IMR-90 (cell line): ENCODE measurements around the gene NWD2. TPM values are rescaled to one million over a fixed set of nuclear protein-coding genes. Genes with fewer than 3 reads are reported as not detected.

ENCODE experiments used
- ATAC-seq: fragments of 200-7000 bp; cut with Tn5 transposase; 2 replicates; pipeline ENCODE4 v1.9.1; 2020; ENCODE audit warnings: low read depth, mild to moderate bottlenecking, moderate library complexity
- BruUV-seq: library from RNA; stranded (reverse); fragments of 400-500 nt; replicated peaks from 2 replicates; lab custom pipeline; 2021; lab: Mats Ljungman, UMichigan
- CTCF ChIA-PET: fragments of 300-600 bp; formaldehyde crosslinking; extraction: SDS; loops from one replicate; lab custom pipeline; 2021; ENCODE audit warnings: antibody characterized with exemption; lab: Yijun Ruan, JAX
- POLR2A ChIA-PET: fragments of 300-600 bp; sonication (Branson Sonifier 250); formaldehyde crosslinking; loops from one replicate; lab custom pipeline; 2022; ENCODE audit warnings: antibody characterized with exemption; ENCODE audit not compliant: unreplicated experiment; lab: Charles Lee
- DNase-seq: peaks from one replicate; pipeline ENCODE4 v3.0.0; 2013
- H2AFZ ChIP-seq: replicated peaks from 2 replicates; pipeline ENCODE3; 2013; ENCODE audit warnings: low read length, mild to moderate bottlenecking; ENCODE audit not compliant: poor library complexity
- H2AK5ac ChIP-seq: 2 replicates; pipeline ENCODE4 v1.6.1; 2013; ENCODE audit warnings: low read depth, low read length, inconsistent platforms
- H2AK9ac ChIP-seq: replicated peaks from 2 replicates; pipeline ENCODE3; 2013; ENCODE audit warnings: mild to moderate bottlenecking, low read depth, low read length, moderate library complexity; ENCODE audit not compliant: poor library complexity
- H2BK120ac ChIP-seq: 2 replicates; pipeline ENCODE4 v1.6.1; 2013; ENCODE audit warnings: low read depth, low read length, inconsistent platforms
- H2BK15ac ChIP-seq: 3 replicates; pipeline ENCODE4 v1.6.1; 2013; ENCODE audit warnings: low read depth, low read length, inconsistent platforms
- H2BK20ac ChIP-seq: 2 replicates; pipeline ENCODE4 v1.6.1; 2013; ENCODE audit warnings: low read depth, mild to moderate bottlenecking, inconsistent platforms, low read length, moderate library complexity
- H2BK5ac ChIP-seq: 2 replicates; pipeline ENCODE4 v1.6.1; 2013; ENCODE audit warnings: mild to moderate bottlenecking, low read depth, low read length, inconsistent platforms; ENCODE audit not compliant: poor library complexity, severe bottlenecking
- H3K14ac ChIP-seq: replicated peaks from 2 replicates; pipeline ENCODE4 v1.6.1; 2013; ENCODE audit warnings: low read depth, low read length, inconsistent platforms
- H3K18ac ChIP-seq: 2 replicates; pipeline ENCODE4 v1.6.1; 2013; ENCODE audit warnings: low read depth, low read length, control low read depth
- H3K23ac ChIP-seq: 2 replicates; pipeline ENCODE4 v1.6.1; 2013; ENCODE audit warnings: low read depth, low read length, inconsistent platforms
- H3K27ac ChIP-seq: 2 replicates; pipeline ENCODE4 v1.5.1; 2013; ENCODE audit warnings: mild to moderate bottlenecking, control low read depth, low read length; ENCODE audit not compliant: insufficient read depth
- H3K27me3 ChIP-seq: 2 replicates; pipeline ENCODE4 v1.6.1; 2013; ENCODE audit warnings: low read length; ENCODE audit not compliant: control insufficient read depth, insufficient read depth
- H3K36me3 ChIP-seq: 2 replicates; pipeline ENCODE4 v1.6.1; 2013; ENCODE audit warnings: low read length, mixed read lengths; ENCODE audit not compliant: control insufficient read depth, insufficient read depth
- H3K4ac ChIP-seq: 2 replicates; pipeline ENCODE4 v1.6.1; 2013; ENCODE audit warnings: low read depth, low read length, inconsistent platforms
- H3K4me1 ChIP-seq: 2 replicates; pipeline ENCODE4 v1.6.1; 2013; ENCODE audit warnings: low read length, mixed read lengths; ENCODE audit not compliant: control insufficient read depth, insufficient read depth
- H3K4me2 ChIP-seq: 2 replicates; pipeline ENCODE4 v1.6.1; 2013; ENCODE audit warnings: low read depth, mild to moderate bottlenecking, control low read depth, low read length, moderate library complexity
- H3K4me3 ChIP-seq: 2 replicates; pipeline ENCODE4 v1.5.1; 2013; ENCODE audit warnings: low read depth, mild to moderate bottlenecking, control low read depth, low read length, moderate library complexity; ENCODE audit not compliant: insufficient read depth
- H3K56ac ChIP-seq: 2 replicates; pipeline ENCODE4 v1.6.1; 2013; ENCODE audit warnings: low read length, inconsistent platforms; ENCODE audit not compliant: insufficient read depth; ENCODE audit errors: extremely low read depth
- H3K79me1 ChIP-seq, 2 experiments: 2 replicates each; pipeline ENCODE4 v1.6.1; 2013; ENCODE audit warnings: low read length in 2 of 2, inconsistent platforms in 1 of 2, low read depth in 1 of 2
- H3K9ac ChIP-seq: 2 replicates; pipeline ENCODE4 v1.6.1; 2013; ENCODE audit warnings: low read depth, low read length, control low read depth
- H3K9me1 ChIP-seq: 2 replicates; pipeline ENCODE4 v1.6.1; 2013; ENCODE audit warnings: low read length, inconsistent platforms; ENCODE audit not compliant: insufficient read depth
- H3K9me3 ChIP-seq: 2 replicates; pipeline ENCODE4 v1.6.1; 2013; ENCODE audit warnings: low read length; ENCODE audit not compliant: control insufficient read depth, insufficient read depth
- H4K20me1 ChIP-seq: 2 replicates; pipeline ENCODE4 v1.6.1; 2013; ENCODE audit warnings: low read length, inconsistent platforms; ENCODE audit not compliant: insufficient read depth
- H4K5ac ChIP-seq: 2 replicates; pipeline ENCODE4 v1.6.1; 2013; ENCODE audit warnings: mild to moderate bottlenecking, low read depth, low read length, control low read depth
- H4K8ac ChIP-seq, 2 experiments: 2 replicates each; pipeline ENCODE4 v1.6.1; 2013; ENCODE audit warnings: low read depth in 2 of 2, low read length in 2 of 2, control low read depth in 1 of 2, inconsistent platforms in 1 of 2
- H4K91ac ChIP-seq: 2 replicates; pipeline ENCODE4 v1.6.1; 2013; ENCODE audit warnings: low read depth, low read length, inconsistent platforms; ENCODE audit not compliant: insufficient read depth
- CEBPB ChIP-seq: IDR thresholded peaks from 2 replicates; pipeline ENCODE4 v1.6.1; 2012; ENCODE audit warnings: low read depth, low read length, improper control_type of control experiment
- CHD1 ChIP-seq: IDR thresholded peaks from 2 replicates; pipeline ENCODE4 v1.6.1; 2012; ENCODE audit warnings: low read depth, low read length, improper control_type of control experiment
- CTCF ChIP-seq: conservative IDR thresholded peaks from 2 replicates; pipeline ENCODE4 v1.5.1; 2012; ENCODE audit warnings: mild to moderate bottlenecking, low read depth, low read length, improper control_type of control experiment
- FOS ChIP-seq: fragments of 150-350 bp; IDR thresholded peaks from 2 replicates; pipeline ENCODE4 v1.6.1; 2016; ENCODE audit warnings: low read depth, low read length
- MAFK ChIP-seq: IDR thresholded peaks from 2 replicates; pipeline ENCODE4 v1.6.1; 2012; ENCODE audit warnings: low read depth, low read length, improper control_type of control experiment
- MAZ ChIP-seq: IDR thresholded peaks from 2 replicates; pipeline ENCODE4 v1.6.1; 2012; ENCODE audit warnings: low read depth, mild to moderate bottlenecking, low read length, improper control_type of control experiment, moderate library complexity, borderline replicate concordance
- NFE2L2 ChIP-seq: fragments of 150-350 bp; IDR thresholded peaks from 2 replicates; pipeline ENCODE4 v1.6.1; 2016; ENCODE audit warnings: low read depth, mild to moderate bottlenecking, low read length
- POLR2A ChIP-seq: IDR thresholded peaks from 2 replicates; pipeline ENCODE4 v1.6.1; 2012; ENCODE audit warnings: mild to moderate bottlenecking, low read depth, low read length
- RAD21 ChIP-seq: IDR thresholded peaks from 2 replicates; pipeline ENCODE4 v1.6.1; 2012; ENCODE audit warnings: low read length, improper control_type of control experiment
- RFX5 ChIP-seq: IDR thresholded peaks from 2 replicates; pipeline ENCODE4 v1.8.0; 2012; ENCODE audit warnings: low read depth, mild to moderate bottlenecking, low read length, moderate library complexity
- SMC3 ChIP-seq: fragments of 150-350 bp; IDR thresholded peaks from 2 replicates; pipeline ENCODE4 v1.6.1; 2016; ENCODE audit warnings: low read depth, mild to moderate bottlenecking, antibody characterized with exemption, low read length, moderate library complexity
- WGBS, 2 experiments: methylation state at CpG; one replicate each; pipeline versions ENCODE4 v1.1.5 to v1.1.7; 2013; ENCODE audit warnings: missing lambda C conversion rate in 2 of 2; ENCODE audit not compliant: insufficient read length in 1 of 2; ENCODE audit errors: extremely low coverage in 2 of 2; 5-methylcytosine and 5-hydroxymethylcytosine counted together
- dilution Hi-C: fragments of 300-500 bp; cut with HindIII; formaldehyde crosslinking; loops from one replicate; pipeline ENCODE4 v1.14.3; 2018; ENCODE audit warnings: low sequenced_read_pairs; ENCODE audit not compliant: unreplicated experiment
- in situ Hi-C: fragments of 300-500 bp; cut with MboI; formaldehyde crosslinking; loops from 3 replicates; pipeline ENCODE4 v1.14.3; 2019; ENCODE audit warnings: low sequenced_read_pairs, inconsistent platforms, mixed read lengths
- intact Hi-C: fragments of 100-400 bp; cut with micrococcal nuclease; formaldehyde crosslinking; loops from 2 replicates; pipeline ENCODE4 v1.10.0; 2022
- polyA plus RNA-seq, 3 experiments: library from polyadenylated mRNA; depleted of rRNA; stranded (reverse); fragments of >200 nt; gene quantifications; 2 replicates each; pipeline ENCODE4 v1.2.3, GENCODE V29; 2012; ENCODE audit warnings: low replicate concordance in 1 of 3
- total RNA-seq: library from RNA; depleted of rRNA; stranded (reverse); fragments of >200 nt; gene quantifications from 2 replicates; pipeline ENCODE4 v1.2.3, GENCODE V29; 2012
- TF ChIP-seq, protein P1 (sequence below): fragments of 150-350 bp; IDR thresholded peaks from 2 replicates; pipeline ENCODE4 v1.6.1; 2017; ENCODE audit warnings: mild to moderate bottlenecking, antibody characterized with exemption, low read length, low read depth

Gene NWD2
- total and polyA plus RNA-seq, 2 of the 4 experiments (the other 2 are of a cell fraction), result not detected

GRCh38 chr4:37450911-37451310 is 206.4 kb downstream of the NWD2 start:
- TF ChIP-seq SMC3, result no peak
- TF ChIP-seq RFX5, result no peak
- no peak for TF ChIP-seq MAFK
- TF ChIP-seq CEBPB, result no peak
- TF ChIP-seq, protein P1, sequence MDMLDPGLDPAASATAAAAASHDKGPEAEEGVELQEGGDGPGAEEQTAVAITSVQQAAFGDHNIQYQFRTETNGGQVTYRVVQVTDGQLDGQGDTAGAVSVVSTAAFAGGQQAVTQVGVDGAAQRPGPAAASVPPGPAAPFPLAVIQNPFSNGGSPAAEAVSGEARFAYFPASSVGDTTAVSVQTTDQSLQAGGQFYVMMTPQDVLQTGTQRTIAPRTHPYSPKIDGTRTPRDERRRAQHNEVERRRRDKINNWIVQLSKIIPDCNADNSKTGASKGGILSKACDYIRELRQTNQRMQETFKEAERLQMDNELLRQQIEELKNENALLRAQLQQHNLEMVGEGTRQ, result no peak
- TF ChIP-seq NFE2L2, result no peak
- no peak for TF ChIP-seq POLR2A
- TF ChIP-seq CHD1, result no peak
- TF ChIP-seq MAZ, result no peak
- no peak for TF ChIP-seq CTCF
- TF ChIP-seq FOS, result no peak
- no peak for TF ChIP-seq RAD21
- Histone ChIP-seq H2BK15ac (no peak overlapping the region), H2BK120ac (no peak overlapping the region), H3K56ac (no peak overlapping the region), H2AK9ac (no peak overlapping the region), H4K20me1 (no peaks in the 10 kb centered on the region), H2AFZ (no peak overlapping the region), H3K79me1 (no peaks in the 10 kb centered on the region), H3K27me3 (peaks cover 23% of the 10 kb centered on the region), H3K27ac (no peak overlapping the region), H3K23ac (no peak overlapping the region), H3K36me3 (no peaks in the 10 kb centered on the region), H3K4ac (no peak overlapping the region), H3K4me3 (no peak overlapping the region), H4K91ac (no peak overlapping the region), H3K9ac (no peak overlapping the region), H3K9me3 (no peaks in the 10 kb centered on the region), H3K18ac (no peak overlapping the region), H2BK20ac (no peak overlapping the region), H3K4me2 (no peak overlapping the region), H4K8ac (no peak overlapping the region), H2AK5ac (no peak overlapping the region), H3K14ac (no peak overlapping the region), H3K4me1 (no peaks in the 10 kb centered on the region), H2BK5ac (no peak overlapping the region), H3K9me1 (no peaks in the 10 kb centered on the region), H4K5ac (no peak overlapping the region)
- dilution Hi-C loops (no loop called here), in situ Hi-C loops (loop anchor here (10.0 kb wide), 1 partner anchor 114 kb away; no protein-coding TSS in a partner anchor), intact Hi-C loops (loop anchor here (5.0 to 10.0 kb wide), 2 partner anchors 341 to 584 kb away; no protein-coding TSS in a partner anchor)
- WGBS, 2 experiments, result no CpG with 5 or more reads among the region's 1 CpG
- CTCF ChIA-PET, result no interaction called here
- POLR2A ChIA-PET, result no interaction called here
- BruUV-seq, result no TSS peak
- ATAC-seq, result no peak
- DNase-seq, result no peak
